ENCODE measurements around the gene TXLNB. TPM values are rescaled to one million over a fixed set of nuclear protein-coding genes. Genes with fewer than 3 reads are reported as not detected.
"Not testable (repeated sequence)": the region's sequence is repeated elsewhere in the genome, so short reads cannot be mapped to it uniquely, and the experiment has no call there.

The TXLNB gene
- total RNA-seq, 1 experiment from 2014 or later: 0.07 TPM

DNA sequence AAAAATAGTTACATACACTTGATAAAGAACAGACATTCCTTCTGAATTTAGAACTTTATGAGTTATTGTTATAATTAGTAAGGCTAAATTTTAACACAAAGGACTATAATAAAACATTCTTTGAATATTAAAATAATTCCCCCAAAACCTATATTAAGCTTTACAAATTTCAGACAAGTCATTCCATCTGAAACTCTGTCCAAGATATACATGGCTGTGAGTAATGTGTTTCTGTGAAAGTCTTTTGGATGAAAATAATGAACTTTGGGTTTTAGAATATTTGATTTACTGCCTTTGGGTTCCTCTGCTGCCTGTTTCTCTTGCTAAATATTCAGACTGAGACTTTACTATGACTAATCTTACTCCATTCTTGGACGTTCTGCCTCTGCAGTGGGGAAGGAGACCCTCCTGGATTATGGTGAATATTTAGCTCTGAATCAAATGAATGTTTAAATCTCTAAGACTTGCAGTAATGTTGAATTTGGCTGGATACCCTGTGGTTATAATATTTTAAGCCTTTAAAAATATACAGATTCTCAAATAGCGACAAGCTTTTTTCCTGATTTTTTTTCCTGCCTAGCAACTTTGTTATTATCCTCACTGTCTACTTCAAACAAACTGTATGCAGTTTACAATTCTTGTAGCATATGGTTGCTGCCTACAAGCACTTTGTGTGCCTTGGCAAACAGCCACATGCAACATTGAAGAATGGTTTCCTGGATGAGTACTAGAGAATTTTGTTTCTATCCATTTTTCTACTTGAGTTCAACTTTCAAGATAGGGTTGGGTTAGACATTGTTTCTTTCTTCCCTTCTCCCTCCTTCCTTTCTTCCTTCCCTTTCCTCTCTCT lies 51.4 kb downstream of the TXLNB start:
- Mint-ChIP-seq H3K36me3 (ENCODE audit: insufficient read depth, unreplicated experiment) (no peaks in the 10 kb centered on the region), H3K27me3 (ENCODE audit: unreplicated experiment) (no peaks in the 10 kb centered on the region), H3K9me3 (ENCODE audit: low read depth, unreplicated experiment) (no peaks in the 10 kb centered on the region), H3K4me1 (ENCODE audit: low read depth, unreplicated experiment) (no peaks in the 10 kb centered on the region), H3K4me3 (ENCODE audit: low read depth, unreplicated experiment) (no peak overlapping the region), H3K27ac (ENCODE audit: unreplicated experiment) (no peak overlapping the region)
- DNase-seq: no peak
- TF ChIP-seq CTCF (IDR thresholded peaks at IDR 0.05; ENCODE audit: unreplicated experiment): no peak
- CTCF ChIA-PET: no interaction called here
- BruUV-seq (replicated peaks): no TSS peak
- intact Hi-C loops (cut with micrococcal nuclease; ENCODE audit: unreplicated experiment): no loop called here

- no peak for DNase-seq
- Mint-ChIP-seq H3K4me3 (ENCODE audit: low read depth, unreplicated experiment) (no peak overlapping the region), H3K4me1 (ENCODE audit: low read depth, unreplicated experiment) (no peaks in the 10 kb centered on the region), H3K27ac (ENCODE audit: unreplicated experiment) (no peak overlapping the region), H3K27me3 (ENCODE audit: unreplicated experiment) (no peaks in the 10 kb centered on the region), H3K9me3 (ENCODE audit: low read depth, unreplicated experiment) (no peaks in the 10 kb centered on the region), H3K36me3 (ENCODE audit: insufficient read depth, unreplicated experiment) (no peaks in the 10 kb centered on the region)
- intact Hi-C loops (cut with micrococcal nuclease; ENCODE audit: unreplicated experiment): no loop called here
- BruUV-seq (replicated peaks): no TSS peak
- CTCF ChIA-PET: no interaction called here
- TF ChIP-seq CTCF (IDR thresholded peaks at IDR 0.05; ENCODE audit: unreplicated experiment): no peak
Observed at GRCh38 chr6:139239064-139239463, 52.7 kb downstream of the TXLNB start.

DNA sequence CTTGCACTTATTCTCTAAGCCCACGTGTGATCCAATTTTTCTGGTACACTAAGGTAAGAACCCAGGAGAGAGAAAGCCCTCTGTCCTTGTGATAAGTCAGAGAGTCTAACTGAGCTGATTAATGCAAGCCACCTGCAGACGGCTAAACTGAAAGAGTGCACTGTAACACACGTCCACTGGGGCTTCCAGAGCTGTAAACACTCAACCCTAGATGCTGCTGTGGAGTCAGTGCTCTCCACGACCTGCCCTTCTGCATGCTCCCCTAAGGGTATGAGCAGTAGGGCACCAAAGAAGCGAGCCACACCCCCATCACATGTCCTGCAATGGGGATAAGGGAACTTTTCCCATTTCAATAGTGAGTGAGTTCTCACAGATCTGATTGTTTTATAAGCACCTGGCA lies 55.7 kb downstream of the TXLNB start:
- BruUV-seq (replicated peaks): no TSS peak
- peaks cover 3% of the 10 kb centered on the region for H3K9me3 Mint-ChIP-seq (ENCODE audit: low read depth, unreplicated experiment)
- CTCF ChIA-PET: no interaction called here
- no peak for TF ChIP-seq CTCF (IDR thresholded peaks at IDR 0.05; ENCODE audit: unreplicated experiment)
- no peaks in the 10 kb centered on the region for H3K4me1 Mint-ChIP-seq (ENCODE audit: low read depth, unreplicated experiment)
- DNase-seq: no peak
- no peaks in the 10 kb centered on the region for H3K27me3 Mint-ChIP-seq (ENCODE audit: unreplicated experiment)
- no peak overlapping the region for H3K4me3 Mint-ChIP-seq (ENCODE audit: low read depth, unreplicated experiment)
- H3K36me3 Mint-ChIP-seq (ENCODE audit: insufficient read depth, unreplicated experiment): no peaks in the 10 kb centered on the region
- no peak overlapping the region for H3K27ac Mint-ChIP-seq (ENCODE audit: unreplicated experiment)
- intact Hi-C loops (cut with micrococcal nuclease; ENCODE audit: unreplicated experiment): no loop called here

GRCh38 chr6:139235661-139236060 lies 56.1 kb downstream of the TXLNB start:
- TF ChIP-seq CTCF (IDR thresholded peaks at IDR 0.05; ENCODE audit: unreplicated experiment): no peak
- DNase-seq: no peak
- BruUV-seq (replicated peaks): no TSS peak
- Mint-ChIP-seq H3K27ac (ENCODE audit: unreplicated experiment) (no peak overlapping the region), H3K4me3 (ENCODE audit: low read depth, unreplicated experiment) (no peak overlapping the region), H3K36me3 (ENCODE audit: insufficient read depth, unreplicated experiment) (no peaks in the 10 kb centered on the region), H3K9me3 (ENCODE audit: low read depth, unreplicated experiment) (peaks cover 3% of the 10 kb centered on the region), H3K27me3 (ENCODE audit: unreplicated experiment) (no peaks in the 10 kb centered on the region), H3K4me1 (ENCODE audit: low read depth, unreplicated experiment) (no peaks in the 10 kb centered on the region)
- CTCF ChIA-PET: no interaction called here
- intact Hi-C loops (cut with micrococcal nuclease; ENCODE audit: unreplicated experiment): no loop called here

GRCh38 chr6:139234193-139234592 lies 57.6 kb downstream of the TXLNB start:
- DNase-seq; H3K36me3 Mint-ChIP-seq (ENCODE audit: insufficient read depth, unreplicated experiment); CTCF ChIA-PET; H3K4me3 Mint-ChIP-seq (ENCODE audit: low read depth, unreplicated experiment); BruUV-seq (replicated peaks); H3K27ac Mint-ChIP-seq (ENCODE audit: unreplicated experiment); H3K27me3 Mint-ChIP-seq (ENCODE audit: unreplicated experiment); H3K9me3 Mint-ChIP-seq (ENCODE audit: low read depth, unreplicated experiment); H3K4me1 Mint-ChIP-seq (ENCODE audit: low read depth, unreplicated experiment): not testable (repeated sequence)
- intact Hi-C loops (cut with micrococcal nuclease; ENCODE audit: unreplicated experiment): loop anchor here (5.0 kb wide), 1 partner anchor 128 kb away; no protein-coding TSS in a partner anchor
